GM18498 (cell line): ENCODE data around the gene MVB12B.

Source experiments
- ATAC-seq: cut with Tn5 transposase; IDR thresholded peaks from one replicate; pipeline ENCODE4 v1.9.1; 2021; ENCODE audit warnings: mild to moderate bottlenecking, moderate library complexity; ENCODE audit not compliant: unreplicated experiment

Gene MVB12B

DNA sequence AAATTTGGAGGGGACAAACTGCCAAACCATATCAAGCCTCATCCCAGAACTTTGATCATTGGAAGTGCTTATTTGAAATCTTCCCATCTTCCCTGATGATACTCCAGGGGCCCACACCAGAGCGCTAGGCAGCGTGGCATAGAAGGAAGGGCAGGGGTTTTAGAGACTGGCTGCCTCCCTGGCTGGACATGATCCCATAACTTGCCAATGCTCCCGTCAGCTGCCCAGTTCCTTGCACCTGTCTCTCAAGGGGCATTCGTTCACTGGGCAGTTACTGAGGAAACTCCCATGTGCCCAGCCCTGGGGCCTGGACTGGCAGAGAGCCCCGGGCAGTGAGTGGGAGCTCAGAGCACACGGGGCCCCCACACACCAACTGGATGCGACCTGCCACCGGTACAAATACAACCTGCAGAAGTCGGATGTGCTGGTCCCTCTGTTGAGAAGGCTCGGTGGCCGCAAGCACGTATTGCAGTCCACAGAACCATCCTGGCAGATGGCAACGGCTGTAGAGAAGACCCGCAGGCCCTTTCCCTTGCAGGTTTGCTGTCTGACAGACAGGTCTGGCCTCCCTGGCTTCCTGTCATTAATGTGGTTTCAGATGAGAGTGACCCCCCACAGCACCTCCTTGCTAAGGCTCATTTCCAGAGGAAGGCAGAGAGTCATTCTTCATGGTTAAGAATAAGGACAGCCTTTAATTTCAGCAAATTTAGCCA lies 122.4 kb downstream of the MVB12B start:
- ATAC-seq = no peak

DNA sequence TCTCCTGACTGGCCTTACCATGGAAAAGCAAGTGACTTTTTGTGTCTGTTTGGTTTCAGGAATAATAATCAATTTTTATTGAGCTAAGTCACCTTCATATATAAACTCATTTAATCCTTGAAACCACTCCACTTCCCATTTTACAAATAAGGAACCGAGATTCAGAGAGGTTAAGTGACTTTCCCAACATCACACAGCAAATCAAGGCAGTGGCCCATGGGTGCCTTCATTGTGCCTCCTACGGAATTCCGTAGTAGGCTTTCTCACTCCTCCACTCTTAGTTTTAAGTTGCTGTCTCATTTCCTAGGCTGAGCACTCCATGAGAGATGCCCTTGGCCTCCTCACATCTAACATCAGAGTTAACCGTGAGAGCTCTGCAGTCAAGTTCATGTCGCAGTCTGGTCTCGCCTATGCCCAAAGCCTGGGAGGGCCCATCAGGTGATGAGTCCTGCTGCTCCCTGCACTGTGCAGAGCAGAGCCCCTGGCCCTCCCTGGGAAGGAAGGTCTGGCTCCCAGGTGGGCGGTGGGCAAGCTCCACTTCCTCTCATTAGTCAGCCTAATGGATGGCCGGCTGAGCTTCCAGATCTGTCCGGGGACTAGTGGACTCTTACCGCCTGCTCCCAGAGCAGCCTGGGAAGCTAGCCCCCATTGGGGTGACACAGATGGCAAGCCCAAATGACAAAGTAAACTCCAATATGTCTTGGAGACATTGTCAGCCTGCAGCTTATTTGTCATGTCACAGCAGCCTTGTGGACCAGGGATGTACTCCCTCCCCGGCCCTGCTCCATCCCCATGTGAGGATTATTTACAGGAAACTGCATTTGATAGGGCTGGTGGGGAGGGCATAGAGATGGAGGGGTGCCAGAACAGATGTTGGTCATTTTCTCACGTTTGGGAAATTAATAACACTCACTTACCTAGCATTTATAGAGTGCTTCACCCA lies 123.4 kb downstream of the MVB12B start:
- no peak for ATAC-seq

DNA sequence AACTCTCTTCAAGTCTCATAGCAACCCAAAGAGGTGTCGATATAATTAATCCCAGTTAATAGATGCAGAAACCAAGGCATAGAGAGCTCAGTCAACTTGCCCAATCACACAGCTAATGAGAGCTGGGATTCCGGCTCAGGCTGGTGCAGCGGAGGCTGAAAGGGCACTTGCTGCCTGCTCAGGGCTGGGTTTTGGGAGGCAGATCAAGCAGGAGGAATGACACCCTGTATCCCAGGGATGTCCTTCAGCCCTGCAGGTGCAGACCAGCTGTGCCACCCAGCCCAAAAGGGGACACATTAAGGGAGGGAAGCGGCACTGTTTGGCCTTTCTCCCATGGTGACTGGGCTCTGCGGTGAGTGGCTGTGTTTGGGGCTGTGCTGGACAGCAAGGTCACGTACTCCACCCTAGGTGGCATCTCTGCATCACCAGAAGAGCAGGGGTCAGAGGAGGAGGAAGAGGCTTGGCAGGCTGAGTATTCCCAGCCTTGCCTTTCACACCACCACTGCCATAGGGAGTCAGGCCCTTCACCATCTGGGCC lies 124.1 kb downstream of the MVB12B start:
- no peak for ATAC-seq

GRCh38 chr9:126451316-126451885 lies 124.8 kb downstream of the MVB12B start:
- no peak for ATAC-seq

GRCh38 chr9:126452106-126452505 lies 125.5 kb downstream of the MVB12B start:
- no peak for ATAC-seq

DNA sequence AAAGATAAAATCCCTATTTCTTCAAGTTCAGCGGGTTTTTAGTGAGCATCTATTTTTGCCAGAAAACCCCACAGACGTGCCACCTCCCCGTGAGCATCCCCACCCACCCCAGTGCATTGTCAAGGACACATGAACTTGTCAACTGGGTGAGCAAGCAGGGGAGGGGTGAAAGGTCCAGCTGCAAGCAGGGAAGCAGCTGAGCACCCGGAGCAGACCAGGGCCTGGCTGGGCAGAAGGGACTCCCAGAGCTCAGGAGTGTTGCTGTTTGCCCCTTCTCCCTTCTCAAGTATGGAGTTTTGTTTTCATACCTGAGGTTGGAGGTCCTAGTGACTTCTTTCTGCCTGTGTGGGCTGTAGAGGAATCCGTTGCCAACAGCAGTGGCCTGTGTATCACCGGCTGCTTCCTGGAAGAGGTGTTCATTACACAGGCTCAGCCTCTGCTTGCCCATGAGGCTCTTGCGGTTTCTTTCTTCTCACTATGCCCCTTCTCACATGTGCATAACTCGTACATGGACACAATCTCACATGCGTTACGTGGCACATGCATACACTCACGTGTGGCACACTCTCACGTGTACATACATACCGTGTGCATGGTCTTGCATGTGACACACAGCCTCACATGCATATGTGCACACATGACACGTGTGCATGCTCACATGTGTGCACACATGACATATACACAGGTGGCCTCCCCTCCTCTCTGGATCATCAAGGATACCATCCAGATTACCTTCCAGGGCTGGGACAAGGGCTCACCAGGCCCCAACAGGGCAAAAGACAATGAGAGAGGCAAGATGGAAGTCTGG lies 126.7 kb downstream of the MVB12B start:
- no peak for ATAC-seq

- ATAC-seq = no peak
Measured at GRCh38 chr9:126454215-126454614, 127.6 kb downstream of the MVB12B start.

DNA sequence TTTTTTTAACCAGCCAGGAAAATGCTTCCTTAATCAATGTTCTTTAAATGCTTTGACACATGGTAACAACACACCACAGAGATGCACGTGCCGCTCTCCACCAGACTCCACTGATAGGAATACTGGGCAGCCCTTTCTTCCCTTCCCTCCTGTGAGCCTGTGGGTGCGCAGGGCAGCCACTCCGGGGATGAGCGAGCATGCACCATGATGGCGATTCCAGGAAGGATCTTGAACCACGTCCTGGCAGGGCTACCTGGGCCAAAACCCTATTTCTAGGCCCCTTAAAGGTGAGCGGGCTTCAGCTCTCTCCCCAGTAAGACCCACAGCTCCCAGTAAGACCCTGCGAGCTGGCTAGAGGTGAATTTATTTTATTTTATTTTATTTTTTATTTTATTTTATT lies 128.2 kb downstream of the MVB12B start:
- ATAC-seq = no peak

GRCh38 chr9:126456441-126457174 lies 130.0 kb downstream of the MVB12B start:
- ATAC-seq = no peak

DNA sequence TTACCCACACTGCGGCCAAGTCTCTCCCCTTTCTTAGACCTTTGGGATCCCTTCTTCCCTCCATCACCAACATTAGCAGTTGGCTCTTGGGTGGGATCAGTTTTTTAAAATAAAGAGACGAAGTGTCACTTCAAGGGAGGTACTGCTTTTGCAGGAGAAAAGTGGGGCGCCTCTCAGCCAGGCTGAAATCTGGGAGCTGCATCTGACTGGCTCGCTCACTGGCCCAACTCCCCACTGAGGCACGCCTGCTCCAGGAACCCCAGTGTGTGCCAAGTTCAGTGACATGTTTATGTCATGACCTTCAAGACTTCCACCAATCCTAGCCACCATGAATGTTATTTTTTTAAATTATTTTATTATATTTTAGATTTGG lies 130.5 kb downstream of the MVB12B start:
- ATAC-seq = no peak

DNA sequence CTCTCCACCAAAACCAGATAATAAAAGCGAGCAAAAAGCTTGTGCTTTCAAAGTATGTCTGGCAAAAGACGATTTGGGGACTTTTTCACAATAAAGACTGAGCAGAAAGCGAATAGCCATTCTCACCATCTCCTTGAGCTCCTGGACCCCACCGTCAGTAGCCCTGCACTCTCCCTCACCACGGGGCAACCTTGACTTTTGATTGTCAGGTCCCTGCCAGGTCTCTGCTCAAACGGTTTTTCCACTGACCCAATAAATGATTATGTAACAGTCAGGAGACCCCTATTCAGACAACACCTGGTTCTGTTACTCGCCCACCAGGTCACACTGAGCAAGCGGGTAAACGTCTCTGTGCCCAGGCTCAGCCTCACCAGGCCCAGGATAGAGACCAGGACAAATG lies 131.3 kb downstream of the MVB12B start:
- ATAC-seq = no peak

- no peak for ATAC-seq
Measured at GRCh38 chr9:126459126-126459525, 132.5 kb downstream of the MVB12B start.

DNA sequence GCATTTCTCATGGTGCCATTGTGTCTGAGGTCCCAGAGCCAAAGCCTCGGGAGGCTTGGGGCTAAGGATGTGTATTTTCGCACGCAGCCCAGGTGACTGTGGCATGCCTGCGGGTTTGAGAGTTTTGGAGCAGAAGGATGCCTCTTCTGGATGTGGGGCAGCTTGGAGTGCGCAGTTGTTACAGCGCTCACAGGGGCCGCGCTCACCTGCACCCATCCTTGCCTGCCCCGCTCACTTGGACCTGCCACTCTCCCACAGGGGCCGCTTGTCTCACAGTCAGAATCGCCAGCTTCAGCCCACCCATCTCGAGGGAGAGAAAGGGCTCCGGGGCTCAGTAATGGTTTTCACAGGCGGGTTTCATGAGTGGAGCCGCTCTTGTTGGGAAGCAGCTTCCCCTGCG lies 132.9 kb downstream of the MVB12B start:
- ATAC-seq = no peak

DNA sequence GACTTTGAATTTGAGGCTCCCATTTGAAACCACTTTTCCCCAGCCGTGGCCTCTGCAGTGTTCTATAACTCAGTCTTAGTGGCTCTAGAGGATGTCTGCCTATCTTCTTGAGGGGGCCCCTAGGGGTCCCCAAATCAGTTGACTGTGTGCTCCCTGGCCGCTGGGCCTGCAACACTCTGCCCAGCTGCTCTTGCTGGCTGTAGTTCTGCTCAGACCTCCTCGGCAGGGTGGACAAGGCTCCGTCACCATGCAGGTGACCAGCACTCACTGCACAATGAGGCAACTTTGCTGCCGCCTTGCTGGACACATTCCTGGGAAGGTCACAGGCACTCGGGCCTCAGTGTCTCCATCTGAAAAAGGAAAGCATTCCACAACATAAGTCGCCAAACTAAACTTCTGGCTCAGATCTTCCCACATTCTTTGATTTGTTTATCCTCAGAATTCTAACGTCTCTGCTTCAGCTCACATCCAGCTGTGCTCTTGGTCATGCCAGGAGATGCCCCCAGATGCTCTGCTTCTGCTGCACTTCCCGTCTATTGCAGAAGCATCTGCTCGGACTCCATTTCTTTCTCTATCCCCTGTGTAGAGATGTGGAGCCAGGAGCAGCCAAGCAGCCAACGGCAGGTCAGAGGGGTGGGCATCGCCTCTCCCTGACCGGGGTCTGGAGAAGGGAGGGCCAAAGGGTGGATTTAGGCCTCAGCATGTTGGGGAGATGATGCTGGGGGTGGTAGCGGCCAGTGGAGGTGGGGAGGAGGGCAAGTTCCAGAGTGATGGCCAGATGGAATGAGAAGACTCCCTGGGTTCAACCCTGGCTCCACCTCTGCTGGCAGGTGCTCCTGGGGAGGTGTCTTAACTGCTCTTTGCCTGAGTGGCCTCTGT lies 133.6 kb downstream of the MVB12B start:
- no peak for ATAC-seq

DNA sequence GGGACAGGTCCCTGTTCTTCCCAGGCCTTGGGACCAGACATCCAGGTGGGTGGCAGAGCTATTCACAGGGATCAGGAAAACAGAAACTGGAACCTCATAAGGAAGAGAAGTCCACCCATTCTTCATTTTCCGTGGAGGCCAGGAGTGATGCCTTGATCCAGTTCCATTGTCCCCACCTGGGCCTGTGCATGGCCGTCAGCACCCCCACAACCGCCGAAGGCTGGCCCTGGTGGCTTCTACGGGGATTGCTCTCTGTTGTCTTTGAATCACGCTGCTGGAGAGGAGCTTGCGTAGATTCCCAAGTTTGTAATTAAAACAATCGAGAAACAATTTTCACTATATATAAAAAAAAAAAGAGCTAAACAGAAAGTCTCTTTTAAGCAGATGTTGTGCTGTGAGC lies 134.4 kb downstream of the MVB12B start:
- no peak for ATAC-seq

GRCh38 chr9:126461608-126462007 lies 135.0 kb downstream of the MVB12B start:
- ATAC-seq = no peak

GRCh38 chr9:126462617-126463016 lies 136.0 kb downstream of the MVB12B start:
- no peak for ATAC-seq

DNA sequence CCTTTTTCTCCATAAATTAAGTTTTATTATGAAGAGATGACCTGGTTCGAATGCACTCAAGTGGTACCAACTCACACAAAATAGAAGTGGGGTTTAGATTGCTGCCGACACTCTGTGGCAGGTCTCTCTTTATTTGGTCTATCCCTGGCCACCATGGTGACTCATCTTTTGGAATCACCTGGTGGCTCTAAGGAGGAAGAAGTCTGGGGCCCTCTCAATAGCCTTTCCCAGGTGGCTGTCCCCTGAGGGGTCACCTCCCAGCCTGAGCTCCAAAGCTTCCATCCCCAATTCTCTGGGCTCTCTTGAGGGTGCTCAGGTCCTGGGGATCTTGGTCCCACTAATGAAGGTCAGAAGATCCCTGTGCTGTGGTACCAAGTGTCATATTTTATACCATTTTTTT lies 136.8 kb downstream of the MVB12B start:
- ATAC-seq = no peak
